ENCODE results near the gene A1CF.

DNA sequence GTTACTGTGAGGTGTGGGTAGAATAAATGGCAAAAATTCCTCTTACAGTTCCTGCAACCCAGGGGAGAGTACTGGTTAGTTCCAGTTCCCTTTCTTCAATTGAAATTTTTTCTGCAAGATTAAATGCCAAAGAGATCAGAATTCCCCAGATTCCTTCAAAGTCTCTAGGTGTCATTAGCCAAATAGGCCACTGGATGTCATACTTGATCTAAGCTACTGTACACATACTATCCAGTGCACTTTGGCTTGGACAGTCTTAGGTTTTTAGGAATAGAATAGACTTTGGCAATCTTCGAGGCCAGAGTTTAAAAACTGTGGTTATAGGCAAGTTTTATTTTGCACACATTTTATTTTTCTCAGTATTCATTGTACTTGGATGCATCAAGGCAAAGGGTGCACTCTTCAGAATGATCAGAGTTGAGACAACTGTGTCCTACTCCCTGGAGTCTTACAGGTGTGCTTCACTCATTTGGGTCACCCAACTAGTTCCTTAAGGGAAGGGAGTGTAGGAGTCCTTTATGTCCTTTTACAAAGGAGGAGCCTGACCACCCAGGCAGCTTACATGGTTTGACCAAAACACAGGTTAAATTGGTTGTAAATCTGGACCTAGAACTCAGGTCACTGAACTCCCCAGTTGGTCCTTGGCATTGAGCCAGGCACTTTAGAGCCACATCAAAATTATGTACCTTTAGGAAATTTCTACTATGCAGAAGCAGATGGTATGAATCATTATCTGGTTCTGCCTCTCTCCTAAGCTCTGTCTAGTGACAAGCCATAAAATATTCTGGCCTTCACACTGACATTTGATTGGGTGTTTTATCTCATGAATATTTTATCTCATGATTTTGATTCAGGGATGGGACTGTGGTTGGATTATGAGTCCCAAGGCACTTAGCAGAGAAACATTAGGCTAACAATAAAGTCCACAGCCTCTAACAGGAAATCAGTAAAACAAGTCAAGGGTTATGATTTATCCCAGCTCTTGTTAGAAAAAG is 96.2 kb downstream of the A1CF start:
- TF ChIP-seq CTCF (IDR thresholded peaks at IDR 0.05) (no peak), POLR2A (IDR thresholded peaks at IDR 0.05) (no peak), EP300 (IDR thresholded peaks at IDR 0.05) (no peak)
